Neural cell (in vitro differentiated cells): Measurements from ENCODE around the gene PRRX1. TPM values are rescaled to one million over a fixed set of nuclear protein-coding genes. Genes with fewer than 3 reads are reported as not detected.

ENCODE experiments used
- H2AFZ ChIP-seq: fragments of 200-600, 300-800 bp; sonication (generic), shearing (Covaris generic); 2 replicates; pipeline ENCODE4 v1.6.0; 2014; ENCODE audit warnings: low read depth, mild to moderate bottlenecking, antibody characterized with exemption, low read length, moderate library complexity
- H3F3A ChIP-seq: fragments of 200-600 bp; shearing (Covaris generic); 2 replicates; pipeline ENCODE4 v1.6.1; 2016; ENCODE audit warnings: mild to moderate bottlenecking, moderate library complexity, mixed read lengths, antibody characterized with exemption, low read length; ENCODE audit not compliant: insufficient read depth, poor library complexity, severe bottlenecking
- H3K27ac ChIP-seq: fragments of 200-600, 300-800 bp; sonication (generic), shearing (Covaris generic); 2 replicates; pipeline ENCODE4 v1.5.1; 2014; ENCODE audit warnings: mild to moderate bottlenecking, low read length, moderate library complexity
- H3K27me3 ChIP-seq: fragments of 300-800, 200-600 bp; sonication (generic), shearing (Covaris generic); 2 replicates; pipeline ENCODE4 v1.6.0; 2014; ENCODE audit warnings: mild to moderate bottlenecking, low read depth, low read length, moderate library complexity; ENCODE audit not compliant: insufficient read depth
- H3K36me3 ChIP-seq: fragments of 300-800, 200-600 bp; sonication (generic), shearing (Covaris generic); 2 replicates; pipeline ENCODE4 v1.5.1; 2014; ENCODE audit warnings: mild to moderate bottlenecking, antibody characterized with exemption, low read length, moderate library complexity; ENCODE audit not compliant: insufficient read depth
- H3K4me2 ChIP-seq: fragments of 300-800, 200-600 bp; sonication (generic), shearing (Covaris generic); 2 replicates; pipeline ENCODE4 v1.6.0; 2014; ENCODE audit warnings: mild to moderate bottlenecking, low read length
- H3K4me3 ChIP-seq: fragments of 300-800, 200-600 bp; sonication (generic), shearing (Covaris generic); 2 replicates; pipeline ENCODE4 v1.5.1; 2014; ENCODE audit warnings: mild to moderate bottlenecking, low read length, moderate library complexity
- H3K79me2 ChIP-seq: fragments of 200-600 bp; shearing (Covaris generic); replicated peaks from 2 replicates; pipeline ENCODE4 v1.6.0; 2014; ENCODE audit warnings: mild to moderate bottlenecking, low read length, moderate library complexity; ENCODE audit not compliant: insufficient read depth
- H3K9ac ChIP-seq: fragments of 300-800, 200-600 bp; sonication (generic), shearing (Covaris generic); 2 replicates; pipeline ENCODE4 v1.6.1; 2016; ENCODE audit warnings: mild to moderate bottlenecking, low read length, mixed read lengths
- H3K9me2 ChIP-seq: fragments of 200-600 bp; shearing (Covaris generic); 2 replicates; pipeline ENCODE4 v1.6.1; 2016; ENCODE audit warnings: mild to moderate bottlenecking, low read length, mixed read lengths; ENCODE audit not compliant: insufficient read depth
- H3K9me3 ChIP-seq: fragments of 200-600, 300-800 bp; sonication (generic), shearing (Covaris generic); 2 replicates; pipeline ENCODE4 v1.6.1; 2016; ENCODE audit warnings: mild to moderate bottlenecking, mixed run types, low read length, moderate library complexity, mixed read lengths
- H4K20me1 ChIP-seq: fragments of 200-600 bp; shearing (Covaris generic); 2 replicates; pipeline ENCODE4 v1.6.1; 2016; ENCODE audit warnings: mild to moderate bottlenecking, mixed run types; ENCODE audit not compliant: insufficient read depth
- EP300 ChIP-seq: fragments of 450-650 bp; conservative IDR thresholded peaks from 2 replicates; pipeline ENCODE4 v1.6.1; 2014; ENCODE audit warnings: antibody characterized with exemption, mild to moderate bottlenecking, moderate library complexity; ENCODE audit not compliant: poor library complexity, severe bottlenecking
- EZH2 ChIP-seq: fragments of 200-600, 300-800 bp; shearing (Covaris generic), sonication (generic); IDR thresholded peaks from 2 replicates; pipeline ENCODE4 v1.6.1; 2014; ENCODE audit warnings: antibody characterized with exemption, low read length, borderline replicate concordance, mild to moderate bottlenecking; ENCODE audit not compliant: insufficient read depth, poor library complexity, severe bottlenecking
- MXI1 ChIP-seq: fragments of 450-650 bp; conservative IDR thresholded peaks from 2 replicates; pipeline ENCODE4 v1.6.1; 2014; ENCODE audit warnings: antibody characterized with exemption, mild to moderate bottlenecking; ENCODE audit not compliant: poor library complexity, severe bottlenecking
- POLR2AphosphoS5 ChIP-seq: IDR thresholded peaks from 2 replicates; pipeline ENCODE4 v1.6.1; 2012
- RAD21 ChIP-seq: fragments of 450-650 bp; conservative IDR thresholded peaks from 2 replicates; pipeline ENCODE4 v1.6.1; 2014; ENCODE audit warnings: antibody characterized with exemption, mild to moderate bottlenecking, moderate library complexity
- SMC3 ChIP-seq: fragments of 450-650 bp; conservative IDR thresholded peaks from 2 replicates; pipeline ENCODE4 v1.6.1; 2014; ENCODE audit warnings: antibody characterized with exemption, mild to moderate bottlenecking, moderate library complexity; ENCODE audit not compliant: poor library complexity
- TAF1 ChIP-seq: IDR thresholded peaks from 2 replicates; pipeline ENCODE4 v1.6.1; 2012; ENCODE audit warnings: low read depth
- polyA plus RNA-seq: library from polyadenylated mRNA; depleted of rRNA; stranded (reverse); fragments of >200 nt; gene quantifications from 2 replicates; pipeline ENCODE4 v1.2.3, GENCODE V29; 2014
- TF ChIP-seq, protein P1 (sequence below): IDR thresholded peaks from 2 replicates; pipeline ENCODE4 v1.6.1; 2012; ENCODE audit warnings: borderline replicate concordance

The PRRX1 gene
- polyA plus RNA-seq, 1 donor from 2014 or later: 0.10 TPM

DNA sequence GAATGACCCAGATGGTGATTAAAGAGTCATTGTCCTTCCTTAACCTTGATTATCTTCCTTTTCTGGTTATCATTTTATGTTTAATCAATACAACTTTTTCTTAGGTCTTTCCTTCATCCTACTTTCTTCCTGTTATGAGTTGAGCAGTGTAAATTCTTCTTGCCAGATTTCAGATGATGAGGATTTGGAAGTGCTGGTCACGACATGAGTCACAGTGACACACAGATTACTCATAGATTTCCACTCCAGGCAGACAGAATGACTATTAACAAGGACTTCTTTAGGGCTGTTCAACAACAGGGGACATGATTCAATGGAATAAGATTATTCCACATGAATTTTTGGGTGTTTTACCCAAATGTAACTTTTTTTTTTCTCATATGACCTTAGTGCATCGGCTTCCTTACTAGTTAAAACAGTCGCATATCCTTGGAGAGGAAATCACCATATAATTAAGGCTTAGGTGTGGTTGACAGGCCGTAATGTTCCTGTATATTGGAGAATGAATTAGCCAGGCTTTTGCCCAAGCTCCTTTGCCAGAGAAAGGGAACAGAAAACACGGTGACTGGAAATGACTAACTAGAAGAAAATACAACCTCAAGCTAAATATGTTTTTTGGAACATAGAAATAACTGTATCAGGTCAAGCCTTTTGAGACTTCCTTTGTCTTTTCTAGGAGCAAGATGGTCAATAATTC lies 44.2 kb downstream of the PRRX1 start:
- no peaks in the 10 kb centered on the region for H4K20me1 ChIP-seq
- H3K27ac ChIP-seq: no peak overlapping the region
- no peaks in the 10 kb centered on the region for H3K27me3 ChIP-seq
- H3K9ac ChIP-seq: no peak overlapping the region
- H3K4me2 ChIP-seq: no peak overlapping the region
- no peaks in the 10 kb centered on the region for H3K36me3 ChIP-seq
- H3K9me2 ChIP-seq: no peaks in the 10 kb centered on the region
- H2AFZ ChIP-seq: no peak overlapping the region
- no peaks in the 10 kb centered on the region for H3K79me2 ChIP-seq
- H3K4me3 ChIP-seq: no peak overlapping the region
- H3F3A ChIP-seq: no peaks in the 10 kb centered on the region
- H3K9me3 ChIP-seq: no peaks in the 10 kb centered on the region
- TF ChIP-seq RAD21 (no peak), POLR2AphosphoS5 (no peak), EP300 (no peak), EZH2 (no peak)
- TF ChIP-seq, protein P1, sequence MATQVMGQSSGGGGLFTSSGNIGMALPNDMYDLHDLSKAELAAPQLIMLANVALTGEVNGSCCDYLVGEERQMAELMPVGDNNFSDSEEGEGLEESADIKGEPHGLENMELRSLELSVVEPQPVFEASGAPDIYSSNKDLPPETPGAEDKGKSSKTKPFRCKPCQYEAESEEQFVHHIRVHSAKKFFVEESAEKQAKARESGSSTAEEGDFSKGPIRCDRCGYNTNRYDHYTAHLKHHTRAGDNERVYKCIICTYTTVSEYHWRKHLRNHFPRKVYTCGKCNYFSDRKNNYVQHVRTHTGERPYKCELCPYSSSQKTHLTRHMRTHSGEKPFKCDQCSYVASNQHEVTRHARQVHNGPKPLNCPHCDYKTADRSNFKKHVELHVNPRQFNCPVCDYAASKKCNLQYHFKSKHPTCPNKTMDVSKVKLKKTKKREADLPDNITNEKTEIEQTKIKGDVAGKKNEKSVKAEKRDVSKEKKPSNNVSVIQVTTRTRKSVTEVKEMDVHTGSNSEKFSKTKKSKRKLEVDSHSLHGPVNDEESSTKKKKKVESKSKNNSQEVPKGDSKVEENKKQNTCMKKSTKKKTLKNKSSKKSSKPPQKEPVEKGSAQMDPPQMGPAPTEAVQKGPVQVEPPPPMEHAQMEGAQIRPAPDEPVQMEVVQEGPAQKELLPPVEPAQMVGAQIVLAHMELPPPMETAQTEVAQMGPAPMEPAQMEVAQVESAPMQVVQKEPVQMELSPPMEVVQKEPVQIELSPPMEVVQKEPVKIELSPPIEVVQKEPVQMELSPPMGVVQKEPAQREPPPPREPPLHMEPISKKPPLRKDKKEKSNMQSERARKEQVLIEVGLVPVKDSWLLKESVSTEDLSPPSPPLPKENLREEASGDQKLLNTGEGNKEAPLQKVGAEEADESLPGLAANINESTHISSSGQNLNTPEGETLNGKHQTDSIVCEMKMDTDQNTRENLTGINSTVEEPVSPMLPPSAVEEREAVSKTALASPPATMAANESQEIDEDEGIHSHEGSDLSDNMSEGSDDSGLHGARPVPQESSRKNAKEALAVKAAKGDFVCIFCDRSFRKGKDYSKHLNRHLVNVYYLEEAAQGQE: no peak

- Histone ChIP-seq H3K27ac (no peak overlapping the region), H3K36me3 (no peaks in the 10 kb centered on the region), H3F3A (no peaks in the 10 kb centered on the region), H3K79me2 (no peaks in the 10 kb centered on the region), H3K9me2 (no peaks in the 10 kb centered on the region), H4K20me1 (no peaks in the 10 kb centered on the region), H3K9me3 (no peaks in the 10 kb centered on the region), H3K4me2 (no peak overlapping the region), H2AFZ (no peak overlapping the region), H3K9ac (no peak overlapping the region), H3K27me3 (no peaks in the 10 kb centered on the region), H3K4me3 (no peak overlapping the region)
- TF ChIP-seq EZH2 (no peak), RAD21 (no peak), POLR2AphosphoS5 (no peak), EP300 (no peak), SMC3 (no peak), MXI1 (no peak), TAF1 (no peak)
- TF ChIP-seq, protein P1: no peak
Observed at GRCh38 chr1:170711682-170712081, 47.8 kb downstream of the PRRX1 start.
